GM10266 (cell line): ENCODE measurements around the gene BORCS5.

Source experiments
- DNase-seq: peaks from one replicate; pipeline ENCODE4 v3.0.0; 2012; ENCODE audit errors: extremely low spot score
- TF ChIP-seq, protein P1 (sequence below): IDR thresholded peaks from 2 replicates; pipeline ENCODE4 v1.5.1; 2012; ENCODE audit warnings: mild to moderate bottlenecking, low read depth; ENCODE audit not compliant: control insufficient read depth, insufficient read depth; ENCODE audit errors: missing control alignments

BORCS5 gene

DNA sequence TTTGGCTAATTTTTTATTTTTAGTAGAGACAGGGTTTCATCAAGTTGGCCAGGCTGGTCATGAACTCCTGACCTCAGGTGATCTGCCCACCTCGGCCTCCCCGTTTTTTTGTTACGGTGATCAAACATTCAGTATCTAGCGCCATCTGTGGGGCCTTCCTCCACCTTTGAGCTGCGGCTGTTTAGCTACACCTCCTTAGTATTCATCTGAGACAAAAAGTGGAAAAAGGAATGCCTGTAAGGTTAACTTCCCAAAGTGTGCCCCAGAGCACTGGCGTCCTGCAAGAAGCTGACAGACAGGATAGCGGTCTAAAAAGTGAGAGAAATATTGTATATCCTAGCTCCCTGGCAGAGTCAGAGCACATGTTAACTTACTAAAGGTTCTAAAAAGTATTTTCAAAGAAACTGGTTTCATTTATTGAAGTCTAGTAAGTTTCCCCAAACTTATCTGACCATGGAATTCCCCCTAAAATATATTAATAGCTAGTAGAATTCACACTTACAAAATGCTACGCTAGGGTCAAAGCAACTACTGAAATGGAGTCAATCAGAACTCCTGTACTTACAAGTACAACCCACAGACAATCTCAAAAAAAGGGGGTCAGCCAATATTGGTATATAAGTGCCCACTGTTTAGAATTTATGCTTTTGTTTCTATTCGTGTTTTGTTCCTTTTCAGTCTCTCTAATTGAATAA is 146.7 kb downstream of the BORCS5 start:
- TF ChIP-seq, protein P1, sequence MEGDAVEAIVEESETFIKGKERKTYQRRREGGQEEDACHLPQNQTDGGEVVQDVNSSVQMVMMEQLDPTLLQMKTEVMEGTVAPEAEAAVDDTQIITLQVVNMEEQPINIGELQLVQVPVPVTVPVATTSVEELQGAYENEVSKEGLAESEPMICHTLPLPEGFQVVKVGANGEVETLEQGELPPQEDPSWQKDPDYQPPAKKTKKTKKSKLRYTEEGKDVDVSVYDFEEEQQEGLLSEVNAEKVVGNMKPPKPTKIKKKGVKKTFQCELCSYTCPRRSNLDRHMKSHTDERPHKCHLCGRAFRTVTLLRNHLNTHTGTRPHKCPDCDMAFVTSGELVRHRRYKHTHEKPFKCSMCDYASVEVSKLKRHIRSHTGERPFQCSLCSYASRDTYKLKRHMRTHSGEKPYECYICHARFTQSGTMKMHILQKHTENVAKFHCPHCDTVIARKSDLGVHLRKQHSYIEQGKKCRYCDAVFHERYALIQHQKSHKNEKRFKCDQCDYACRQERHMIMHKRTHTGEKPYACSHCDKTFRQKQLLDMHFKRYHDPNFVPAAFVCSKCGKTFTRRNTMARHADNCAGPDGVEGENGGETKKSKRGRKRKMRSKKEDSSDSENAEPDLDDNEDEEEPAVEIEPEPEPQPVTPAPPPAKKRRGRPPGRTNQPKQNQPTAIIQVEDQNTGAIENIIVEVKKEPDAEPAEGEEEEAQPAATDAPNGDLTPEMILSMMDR: peak; percentile 5
- DNase-seq: no peak

DNA sequence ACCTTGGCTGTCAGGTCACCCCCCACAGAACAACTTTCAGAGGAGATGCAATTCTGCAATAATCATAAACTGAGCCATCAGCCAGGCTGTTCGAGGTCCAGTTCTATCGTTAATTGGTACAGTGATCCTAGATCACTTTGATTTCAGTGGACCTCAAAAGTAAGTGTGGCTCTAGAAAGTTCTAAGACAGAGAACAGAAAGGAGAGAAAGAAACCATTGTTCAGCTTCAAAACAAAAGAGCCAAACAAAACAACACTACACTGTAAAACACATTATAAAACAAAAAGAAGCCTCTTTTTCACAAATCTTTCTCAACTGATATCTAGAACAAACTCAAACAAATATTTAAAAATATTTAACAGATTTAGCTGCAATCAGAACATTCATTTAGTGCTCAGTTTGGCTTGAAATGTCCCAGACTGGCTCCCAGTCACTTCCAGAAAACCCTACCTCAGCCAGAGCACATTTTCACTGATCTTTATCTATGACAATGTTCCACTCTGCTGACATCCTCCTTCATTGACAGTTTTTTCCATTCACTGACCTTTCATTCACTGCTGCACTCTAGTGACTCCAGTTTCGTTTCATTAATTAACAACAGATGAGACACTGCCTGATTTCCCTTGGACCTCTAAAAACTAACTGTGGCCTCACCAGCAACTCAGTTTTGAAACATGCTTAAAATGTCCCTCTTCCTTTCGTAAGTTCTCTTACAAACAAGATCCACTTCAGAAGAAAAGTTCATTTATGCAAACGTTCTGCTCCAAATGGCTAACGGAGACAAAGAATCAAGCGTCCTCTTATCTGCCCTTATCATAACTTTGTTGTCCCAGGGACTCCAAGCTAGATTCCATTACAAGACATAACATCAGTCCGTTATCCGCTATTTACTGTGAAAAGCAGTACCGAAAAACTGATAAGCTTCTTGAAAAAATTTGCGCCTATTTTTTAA is 148.9 kb downstream of the BORCS5 start:
- DNase-seq: peak; percentile 71
- TF ChIP-seq, protein P1: no peak

DNA sequence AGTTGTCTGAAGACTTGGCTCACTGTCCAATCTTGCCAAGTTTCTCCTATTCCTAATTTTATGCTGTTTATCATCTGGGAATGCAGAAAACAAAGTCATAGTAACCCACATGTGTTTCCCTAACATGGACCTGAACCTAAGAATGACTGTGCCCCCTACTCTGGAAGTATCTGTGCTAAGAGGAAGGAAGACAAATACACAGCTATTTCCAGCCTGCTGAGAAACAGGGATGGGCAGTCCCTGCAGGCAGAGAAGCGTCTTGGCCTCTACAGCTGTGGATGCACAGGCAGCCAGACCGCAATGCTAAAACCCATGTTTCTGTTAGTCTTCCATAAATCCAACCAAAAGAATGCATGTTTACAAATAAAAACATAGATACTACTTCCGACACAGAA is 149.6 kb downstream of the BORCS5 start:
- DNase-seq: no peak
- TF ChIP-seq, protein P1: no peak

DNA sequence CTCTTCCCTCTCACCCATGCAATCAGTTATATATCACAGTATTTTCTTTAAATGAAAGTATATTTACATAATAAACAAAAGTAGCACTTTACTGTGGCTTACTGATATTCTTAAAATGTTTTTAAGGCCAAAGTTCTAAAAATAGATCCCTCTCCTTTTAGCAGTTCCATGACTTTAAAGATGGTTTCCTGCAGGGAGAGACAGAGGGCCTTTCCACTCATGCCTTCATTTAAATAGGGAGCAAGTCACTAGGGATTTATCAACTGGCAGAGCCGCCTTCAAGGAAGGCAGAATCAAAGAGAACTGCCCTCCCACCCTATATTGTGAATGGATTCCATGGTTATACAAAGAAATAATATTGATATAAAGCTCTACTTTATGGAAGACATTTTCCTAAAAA is 150.2 kb downstream of the BORCS5 start:
- TF ChIP-seq, protein P1: no peak
- DNase-seq: no peak

DNA sequence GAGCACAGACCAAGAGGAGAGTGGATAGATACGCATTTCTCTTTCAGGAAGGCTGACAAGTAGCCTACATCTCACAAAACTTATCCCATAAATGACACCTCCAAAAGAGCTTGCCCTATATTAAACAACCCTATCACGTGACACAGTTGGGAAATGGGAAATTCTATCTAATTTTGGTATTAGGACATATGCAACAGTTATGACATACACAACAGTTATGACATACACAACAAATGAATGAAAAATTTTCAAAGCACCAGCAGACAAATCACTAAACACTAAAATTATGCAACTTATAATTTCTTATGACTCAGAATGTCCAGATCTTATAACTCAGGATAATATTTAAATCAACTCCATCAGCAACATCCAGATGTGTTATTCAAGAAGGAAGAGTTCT is 151.7 kb downstream of the BORCS5 start:
- DNase-seq: no peak
- TF ChIP-seq, protein P1: no peak

DNA sequence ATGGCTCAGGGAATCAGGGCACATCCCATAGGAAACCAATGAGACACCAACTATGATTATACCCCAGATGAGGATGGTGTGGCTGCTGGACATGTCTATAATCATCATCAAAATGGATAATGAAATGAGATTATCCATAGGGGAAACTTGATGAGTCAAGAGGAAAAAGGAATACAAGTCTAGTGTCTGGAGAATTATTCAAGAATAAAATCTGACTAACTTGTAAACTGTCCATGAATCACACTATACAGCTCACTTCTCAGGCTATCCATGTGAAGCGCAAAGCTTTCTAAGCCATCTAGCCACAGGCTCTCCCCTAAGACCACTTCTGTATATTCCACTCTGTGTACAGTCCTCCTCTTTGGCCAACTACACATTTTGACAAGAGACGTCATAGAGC is 153.3 kb downstream of the BORCS5 start:
- TF ChIP-seq, protein P1: no peak
- no peak for DNase-seq

DNA sequence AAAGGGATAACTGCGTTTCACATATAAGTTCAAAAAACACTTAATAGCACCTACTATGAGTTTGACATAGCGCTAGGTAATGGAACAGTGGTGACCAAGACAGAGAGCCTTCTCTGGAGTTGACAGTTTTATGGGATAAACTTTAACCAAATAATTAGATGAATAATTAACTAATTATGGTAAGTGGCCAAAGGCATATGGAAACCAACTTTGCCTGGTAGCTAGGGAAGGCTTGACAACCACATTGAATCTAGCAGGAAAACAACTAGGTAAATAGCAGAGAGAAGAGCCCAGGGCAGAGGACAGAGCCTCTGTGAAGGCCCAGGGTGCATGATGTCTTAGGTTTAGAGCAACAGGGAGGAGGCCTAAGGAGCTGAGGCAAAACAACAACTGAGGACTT is 153.7 kb downstream of the BORCS5 start:
- TF ChIP-seq, protein P1: no peak
- DNase-seq: no peak
